Smooth muscle cell (in vitro differentiated cells): Measurements from ENCODE around the gene MYRFL. TPM values are rescaled to one million over a fixed set of nuclear protein-coding genes. Genes with fewer than 3 reads are reported as not detected.

Source experiments
- DNase-seq: peaks from one replicate; lab custom pipeline; 2025; ENCODE audit not compliant: unreplicated experiment; lab: John Stamatoyannopoulos, UW
- H2AFZ ChIP-seq: fragments of 200-600 bp; sonication (generic); 2 replicates; pipeline ENCODE4 v1.6.0; 2016; ENCODE audit warnings: antibody characterized with exemption, low read depth, mild to moderate bottlenecking
- H3F3A ChIP-seq: fragments of 200-600 bp; sonication (generic); 2 replicates; pipeline ENCODE4 v1.6.0; 2017; ENCODE audit warnings: antibody characterized with exemption, low read depth
- H3K27ac ChIP-seq: fragments of 200-600 bp; sonication (generic); 2 replicates; pipeline ENCODE4 v1.5.1; 2016; ENCODE audit warnings: low read depth, mild to moderate bottlenecking
- H3K27me3 ChIP-seq: fragments of 200-600 bp; sonication (generic); 2 replicates; pipeline ENCODE4 v1.6.1; 2016; ENCODE audit warnings: low read depth, mild to moderate bottlenecking
- H3K36me3 ChIP-seq: fragments of 200-600 bp; sonication (generic); 2 replicates; pipeline ENCODE4 v1.5.1; 2016; ENCODE audit warnings: low read depth
- H3K4me1 ChIP-seq: fragments of 200-600 bp; sonication (generic); 2 replicates; pipeline ENCODE4 v1.5.1; 2016; ENCODE audit warnings: low read depth
- H3K4me2 ChIP-seq: fragments of 200-600 bp; sonication (generic); 2 replicates; pipeline ENCODE4 v1.6.0; 2016; ENCODE audit warnings: mild to moderate bottlenecking
- H3K4me3 ChIP-seq: fragments of 200-600 bp; sonication (generic); 2 replicates; pipeline ENCODE4 v1.5.1; 2016; ENCODE audit warnings: mild to moderate bottlenecking
- H3K79me2 ChIP-seq: fragments of 200-600 bp; sonication (generic); 2 replicates; pipeline ENCODE4 v1.6.0; 2016; ENCODE audit warnings: low read depth, mild to moderate bottlenecking
- H3K9ac ChIP-seq: fragments of 200-600 bp; sonication (generic); 2 replicates; pipeline ENCODE4 v1.6.0; 2016; ENCODE audit warnings: low read depth
- H3K9me3 ChIP-seq: fragments of 200-600 bp; sonication (generic); replicated peaks from 2 replicates; pipeline ENCODE4 v1.5.1; 2016; ENCODE audit warnings: low read depth
- H4K20me1 ChIP-seq: fragments of 200-600 bp; sonication (generic); 2 replicates; pipeline ENCODE4 v1.6.0; 2016; ENCODE audit warnings: low read depth
- CTCF ChIP-seq: fragments of 200-600 bp; sonication (generic); IDR thresholded peaks from 2 replicates; pipeline ENCODE4 v1.5.1; 2017; ENCODE audit warnings: borderline replicate concordance, mild to moderate bottlenecking, antibody characterized with exemption; ENCODE audit not compliant: insufficient read depth, poor library complexity, severe bottlenecking
- WGBS: methylation state at CpG from one replicate; pipeline ENCODE4 v1.1.7; 2016; ENCODE audit warnings: low lambda C conversion rate; 5-methylcytosine and 5-hydroxymethylcytosine counted together
- polyA plus RNA-seq: library from polyadenylated mRNA; unstranded; fragments of >200 nt; fragmentation: Nextera tagmentation; extraction: Ambion mirVana; gene quantifications from 2 replicates; pipeline ENCODE4 v1.2.1, GENCODE V29; 2016
- total RNA-seq: library from RNA; depleted of rRNA; stranded (reverse); fragments of >200 nt; gene quantifications from 2 replicates; pipeline ENCODE4 v1.2.3, GENCODE V29; 2014

MYRFL gene
- total and polyA plus RNA-seq, 2 experiments from 2014 or later, result not detected

- Histone ChIP-seq H3K4me2 (no peak overlapping the region), H3K27me3 (no peaks in the 10 kb centered on the region), H3K4me1 (no peaks in the 10 kb centered on the region), H3K36me3 (no peaks in the 10 kb centered on the region), H3K9ac (no peak overlapping the region), H2AFZ (no peak overlapping the region), H3K79me2 (no peaks in the 10 kb centered on the region), H3F3A (no peaks in the 10 kb centered on the region), H4K20me1 (no peaks in the 10 kb centered on the region), H3K9me3 (no peaks in the 10 kb centered on the region), H3K4me3 (no peak overlapping the region), H3K27ac (no peak overlapping the region)
- DNase-seq, result no peak
- 92% methylated on average over 3 of the region's 3 CpGs for WGBS
- no peak for TF ChIP-seq CTCF
These were observed 2.7 kb upstream of the MYRFL start for GRCh38 chr12:69822201-69822860.

- Histone ChIP-seq H3K9me3 (no peaks in the 10 kb centered on the region), H2AFZ (no peak overlapping the region), H3K4me3 (no peak overlapping the region), H3K79me2 (no peaks in the 10 kb centered on the region), H3K27ac (no peak overlapping the region), H3K36me3 (no peaks in the 10 kb centered on the region), H4K20me1 (no peaks in the 10 kb centered on the region), H3K4me1 (no peaks in the 10 kb centered on the region), H3F3A (no peaks in the 10 kb centered on the region), H3K27me3 (peaks cover 3% of the 10 kb centered on the region), H3K4me2 (no peak overlapping the region), H3K9ac (no peak overlapping the region)
- DNase-seq, result no peak
- no peak for TF ChIP-seq CTCF
These were observed 999 bp upstream of the MYRFL start for GRCh38 chr12:69824028-69824427.

- Histone ChIP-seq H3K27ac (no peak overlapping the region), H3K27me3 (peaks cover 22% of the 10 kb centered on the region), H3K9ac (no peak overlapping the region), H3K79me2 (no peaks in the 10 kb centered on the region), H3K4me1 (no peaks in the 10 kb centered on the region), H4K20me1 (no peaks in the 10 kb centered on the region), H3F3A (no peaks in the 10 kb centered on the region), H3K36me3 (no peaks in the 10 kb centered on the region), H3K4me3 (no peak overlapping the region), H3K4me2 (no peak overlapping the region), H3K9me3 (no peaks in the 10 kb centered on the region), H2AFZ (no peak overlapping the region)
- WGBS, result 85% methylated on average over 5 of the region's 5 CpGs
- DNase-seq, result no peak
- TF ChIP-seq CTCF, result no peak
These were observed 3.9 kb downstream of the MYRFL start for GRCh38 chr12:69828897-69829296.

GRCh38 chr12:69833696-69834095 is 8.7 kb downstream of the MYRFL start:
- H3F3A ChIP-seq, result no peaks in the 10 kb centered on the region
- H3K9ac ChIP-seq, result no peak overlapping the region
- no peak for DNase-seq
- H2AFZ ChIP-seq, result no peak overlapping the region
- no peaks in the 10 kb centered on the region for H4K20me1 ChIP-seq
- no peaks in the 10 kb centered on the region for H3K79me2 ChIP-seq
- H3K4me3 ChIP-seq, result no peak overlapping the region
- no peaks in the 10 kb centered on the region for H3K9me3 ChIP-seq
- H3K36me3 ChIP-seq, result no peaks in the 10 kb centered on the region
- WGBS, result 82% methylated on average over 2 of the region's 2 CpGs
- no peak overlapping the region for H3K4me2 ChIP-seq
- no peaks in the 10 kb centered on the region for H3K4me1 ChIP-seq
- H3K27me3 ChIP-seq, result peaks cover 22% of the 10 kb centered on the region
- no peak overlapping the region for H3K27ac ChIP-seq
- no peak for TF ChIP-seq CTCF
